Measurements from ENCODE around the gene MSH3. TPM values are rescaled to one million over a fixed set of nuclear protein-coding genes. Genes with fewer than 3 reads are reported as not detected.

Gene MSH3
- total RNA-seq, 1 donor from 2014 or later = 10.4 TPM

- ATAC-seq (no peak), DNase-seq (ENCODE audit: missing footprints) (no peak)
- intact Hi-C loops (cut with DNase I) = loop anchor here (10.0 kb wide), 1 partner anchor 596 kb away; no protein-coding TSS in a partner anchor
Observed at GRCh38 chr5:80698369-80698768, 43.9 kb downstream of the MSH3 start.

GRCh38 chr5:80701597-80701996, 47.1 kb downstream of the MSH3 start:
- intact Hi-C loops (cut with DNase I) = no loop called here
- DNase-seq (ENCODE audit: missing footprints) = no peak
- no peak for ATAC-seq

- DNase-seq (ENCODE audit: missing footprints) (no peak), ATAC-seq (no peak)
- intact Hi-C loops (cut with DNase I) = no loop called here
Observed at GRCh38 chr5:80703291-80703690, 48.8 kb downstream of the MSH3 start.

GRCh38 chr5:80703747-80704146, 49.3 kb downstream of the MSH3 start:
- DNase-seq (ENCODE audit: missing footprints) (no peak), ATAC-seq (no peak)
- intact Hi-C loops (cut with DNase I) = no loop called here

GRCh38 chr5:80704221-80704620, 49.8 kb downstream of the MSH3 start:
- intact Hi-C loops (cut with DNase I) = no loop called here
- DNase-seq (ENCODE audit: missing footprints) = no peak
- ATAC-seq = no peak

- ATAC-seq (no peak), DNase-seq (ENCODE audit: missing footprints) (no peak)
- intact Hi-C loops (cut with DNase I) = no loop called here
Observed at GRCh38 chr5:80705216-80705769, 50.8 kb downstream of the MSH3 start.

GRCh38 chr5:80705801-80706200, 51.3 kb downstream of the MSH3 start:
- ATAC-seq (no peak), DNase-seq (ENCODE audit: missing footprints) (no peak)
- intact Hi-C loops (cut with DNase I) = no loop called here

- ATAC-seq (no peak), DNase-seq (ENCODE audit: missing footprints) (no peak)
- intact Hi-C loops (cut with DNase I) = no loop called here
Observed at GRCh38 chr5:80706835-80707447, 52.5 kb downstream of the MSH3 start.

GRCh38 chr5:80707645-80708044, 53.2 kb downstream of the MSH3 start:
- DNase-seq (ENCODE audit: missing footprints) (no peak), ATAC-seq (no peak)
- intact Hi-C loops (cut with DNase I) = no loop called here

GRCh38 chr5:80711216-80711615, 56.8 kb downstream of the MSH3 start:
- intact Hi-C loops (cut with DNase I) = no loop called here
- DNase-seq (ENCODE audit: missing footprints) (no peak), ATAC-seq (no peak)

- intact Hi-C loops (cut with DNase I) = no loop called here
- DNase-seq (ENCODE audit: missing footprints) (no peak), ATAC-seq (no peak)
Observed at GRCh38 chr5:80711938-80712337, 57.5 kb downstream of the MSH3 start.

GRCh38 chr5:80712919-80713318, 58.5 kb downstream of the MSH3 start:
- DNase-seq (ENCODE audit: missing footprints) (no peak), ATAC-seq (no peak)
- intact Hi-C loops (cut with DNase I) = no loop called here

- ATAC-seq (no peak), DNase-seq (ENCODE audit: missing footprints) (no peak)
- intact Hi-C loops (cut with DNase I) = no loop called here
Observed at GRCh38 chr5:80713631-80714030, 59.2 kb downstream of the MSH3 start.

GRCh38 chr5:80714570-80715298, 60.3 kb downstream of the MSH3 start:
- intact Hi-C loops (cut with DNase I) = no loop called here
- DNase-seq (ENCODE audit: missing footprints) (no peak), ATAC-seq (no peak)

GRCh38 chr5:80715887-80716286, 61.4 kb downstream of the MSH3 start:
- intact Hi-C loops (cut with DNase I) = no loop called here
- DNase-seq (ENCODE audit: missing footprints) (no peak), ATAC-seq (no peak)

GRCh38 chr5:80720181-80720580, 65.7 kb downstream of the MSH3 start:
- ATAC-seq (no peak), DNase-seq (ENCODE audit: missing footprints) (no peak)
- intact Hi-C loops (cut with DNase I) = no loop called here

GRCh38 chr5:80722916-80723315, 68.5 kb downstream of the MSH3 start:
- no peak for DNase-seq (ENCODE audit: missing footprints)
- ATAC-seq = no peak
- intact Hi-C loops (cut with DNase I) = no loop called here

GRCh38 chr5:80725446-80725845, 71.0 kb downstream of the MSH3 start:
- DNase-seq (ENCODE audit: missing footprints) = no peak
- no peak for ATAC-seq
- intact Hi-C loops (cut with DNase I) = no loop called here

GRCh38 chr5:80736730-80737129, 82.3 kb downstream of the MSH3 start:
- ATAC-seq = no peak
- intact Hi-C loops (cut with DNase I) = no loop called here
- no peak for DNase-seq (ENCODE audit: missing footprints)

GRCh38 chr5:80738466-80738865, 84.0 kb downstream of the MSH3 start:
- DNase-seq (ENCODE audit: missing footprints) (no peak), ATAC-seq (no peak)
- intact Hi-C loops (cut with DNase I) = no loop called here
